Keratinocyte (primary cell): Measurements from ENCODE around the gene CPA4. TPM values are rescaled to one million over a fixed set of nuclear protein-coding genes. Genes with fewer than 3 reads are reported as not detected.

Source experiments
- DNase-seq: peaks from one replicate; pipeline ENCODE4 v3.0.0-alpha.2; 2011; ENCODE audit warnings: low read depth, missing footprints, low spot score
- FAIRE-seq: peaks from 2 replicates; lab custom pipeline; 2011; peaks lifted over from hg19 to GRCh38; lab: Jason Lieb, UNC
- H2AFZ ChIP-seq: 2 replicates; pipeline ENCODE4 v1.6.0; 2012; ENCODE audit warnings: low read length, control low read depth, inconsistent platforms; ENCODE audit not compliant: control insufficient read depth
- H3K27ac ChIP-seq: 2 replicates; pipeline ENCODE4 v1.5.1; 2011; ENCODE audit warnings: low read length; ENCODE audit not compliant: control insufficient read depth, insufficient read depth
- H3K27me3 ChIP-seq: 3 replicates; pipeline ENCODE4 v1.6.0; 2011; ENCODE audit warnings: low read length; ENCODE audit not compliant: control insufficient read depth, insufficient read depth; ENCODE audit errors: extremely low read depth
- H3K36me3 ChIP-seq, 2 experiments: 2 replicates in 1 of 2; 3 replicates in 1 of 2; pipeline ENCODE4 v1.5.1; 2011; ENCODE audit warnings: low read length in 2 of 2, mild to moderate bottlenecking in 1 of 2; ENCODE audit not compliant: control insufficient read depth in 2 of 2, insufficient read depth in 2 of 2; ENCODE audit errors: extremely low read depth in 1 of 2
- H3K4me1 ChIP-seq: 3 replicates; pipeline ENCODE4 v1.5.1; 2011; ENCODE audit warnings: low read length; ENCODE audit not compliant: control insufficient read depth, insufficient read depth; ENCODE audit errors: extremely low read depth
- H3K4me2 ChIP-seq: 3 replicates; pipeline ENCODE4 v1.6.0; 2011; ENCODE audit warnings: low read depth, low read length; ENCODE audit not compliant: control insufficient read depth, insufficient read depth; ENCODE audit errors: extremely low read depth
- H3K4me3 ChIP-seq, 3 experiments: fragments of 200-600 bp in 1 of 3; sonication (generic) in 1 of 3; 2 replicates in 2 of 3; 3 replicates in 1 of 3; pipeline ENCODE4 v1.5.1; 2011 to 2016; ENCODE audit warnings: low read length in 3 of 3, mild to moderate bottlenecking in 3 of 3, control low read depth in 2 of 3, inconsistent platforms in 1 of 3, low read depth in 1 of 3, mixed read lengths in 1 of 3, mixed run types in 1 of 3, moderate library complexity in 1 of 3; ENCODE audit not compliant: control insufficient read depth in 2 of 3, insufficient read depth in 2 of 3; ENCODE audit errors: extremely low read depth in 1 of 3
- H3K79me2 ChIP-seq: 2 replicates; pipeline ENCODE4 v1.6.0; 2012; ENCODE audit warnings: low read length; ENCODE audit not compliant: control insufficient read depth, insufficient read depth
- H3K9ac ChIP-seq: 3 replicates; pipeline ENCODE4 v1.6.0; 2011; ENCODE audit warnings: low read length; ENCODE audit not compliant: control insufficient read depth, insufficient read depth; ENCODE audit errors: extremely low read depth
- H3K9me1 ChIP-seq: 3 replicates; pipeline ENCODE4 v1.6.0; 2011; ENCODE audit warnings: low read length; ENCODE audit not compliant: control insufficient read depth, insufficient read depth; ENCODE audit errors: extremely low read depth
- H3K9me3 ChIP-seq: 2 replicates; pipeline ENCODE4 v1.5.1; 2012; ENCODE audit warnings: low read depth, low read length; ENCODE audit not compliant: control insufficient read depth
- H4K20me1 ChIP-seq: 3 replicates; pipeline ENCODE4 v1.6.0; 2011; ENCODE audit warnings: low read length; ENCODE audit not compliant: control insufficient read depth, insufficient read depth; ENCODE audit errors: extremely low read depth
- CTCF ChIP-seq, 3 experiments: IDR thresholded peaks in 1 of 3; conservative IDR thresholded peaks in 1 of 3; optimal IDR thresholded peaks in 1 of 3; 2 replicates in 2 of 3; 3 replicates in 1 of 3; pipeline versions ENCODE3 to v1.5.1; 2011; ENCODE audit warnings: low read length in 3 of 3, mild to moderate bottlenecking in 3 of 3, moderate library complexity in 2 of 3, control low read depth in 1 of 3, inconsistent platforms in 1 of 3; ENCODE audit not compliant: insufficient read depth in 2 of 3; ENCODE audit errors: extremely low read depth in 1 of 3
- EZH2 ChIP-seq: IDR thresholded peaks from one replicate; pipeline ENCODE4 v1.6.1; 2012; ENCODE audit warnings: inconsistent platforms, mild to moderate bottlenecking, low read length, moderate library complexity
- dilution Hi-C: fragments of 300-500 bp; cut with MboI; formaldehyde crosslinking; loops from one replicate; pipeline ENCODE4 v1.7.0; 2020; ENCODE audit warnings: low sequenced_read_pairs; ENCODE audit not compliant: extremely low pct_ligation_motif_present
- polyA plus RNA-seq, 5 experiments: library from polyadenylated mRNA; depleted of rRNA in 3 of 5; stranded (reverse) in 3 of 5; stranded (forward) in 1 of 5; unstranded in 1 of 5; fragments of >200 nt; gene quantifications; 1 replicate in 1 of 5; 2 replicates in 3 of 5; 3 replicates in 1 of 5; pipeline versions ENCODE4 v1.2.1 to v1.2.3, GENCODE V29; 2011 to 2012; ENCODE audit warnings: missing spikeins in 2 of 5, low read depth in 1 of 5, low replicate concordance in 1 of 5

CPA4 gene
- polyA plus RNA-seq, 1 donor (not counting 4 experiments of a cell fraction or from before 2014, with no cell fraction given): 248 TPM

DNA sequence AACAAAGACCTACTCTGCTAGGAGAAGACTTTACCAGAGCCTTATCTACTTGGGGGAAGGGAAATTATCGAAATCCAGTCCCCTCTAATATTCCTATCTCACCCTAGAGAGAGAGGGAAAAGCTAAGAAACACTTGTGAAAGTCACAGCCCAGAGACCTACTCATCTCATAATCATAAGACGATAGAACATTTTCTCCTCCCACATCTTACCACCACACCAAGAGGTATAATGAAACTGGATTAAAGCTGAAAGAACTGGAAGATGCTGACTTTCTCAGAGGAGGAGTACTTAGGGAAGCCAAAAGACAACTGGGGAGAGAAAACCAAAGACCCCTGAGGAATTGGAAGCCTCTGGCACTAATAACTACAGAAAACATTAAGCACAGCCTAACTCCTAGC is 40.9 kb downstream of the CPA4 start:
- H3K36me3 ChIP-seq: no peaks in the 10 kb centered on the region
- H3K4me1 ChIP-seq: no peaks in the 10 kb centered on the region
- dilution Hi-C loops: no loop called here
- H3K79me2 ChIP-seq: no peaks in the 10 kb centered on the region
- H2AFZ ChIP-seq: no peak overlapping the region
- no peak overlapping the region for H3K4me3 ChIP-seq
- DNase-seq (no peak), FAIRE-seq (no peak)
- H3K27me3 ChIP-seq: no peaks in the 10 kb centered on the region
- H3K4me2 ChIP-seq: no peak overlapping the region
- H3K9me3 ChIP-seq: no peaks in the 10 kb centered on the region
- H4K20me1 ChIP-seq: no peaks in the 10 kb centered on the region
- H3K9me1 ChIP-seq: no peaks in the 10 kb centered on the region
- no peak overlapping the region for H3K27ac ChIP-seq
- no peak overlapping the region for H3K9ac ChIP-seq
- TF ChIP-seq CTCF (optimal IDR thresholded peaks at IDR 0.05 in 1 of 3, IDR thresholded peaks at IDR 0.05 in 1 of 3, conservative IDR thresholded peaks at IDR 0.05 in 1 of 3; ENCODE audit: extremely low read depth in 1 of 3, insufficient read depth in 2 of 3, low read length in 3 of 3): no peak
- no peak for TF ChIP-seq EZH2

DNA sequence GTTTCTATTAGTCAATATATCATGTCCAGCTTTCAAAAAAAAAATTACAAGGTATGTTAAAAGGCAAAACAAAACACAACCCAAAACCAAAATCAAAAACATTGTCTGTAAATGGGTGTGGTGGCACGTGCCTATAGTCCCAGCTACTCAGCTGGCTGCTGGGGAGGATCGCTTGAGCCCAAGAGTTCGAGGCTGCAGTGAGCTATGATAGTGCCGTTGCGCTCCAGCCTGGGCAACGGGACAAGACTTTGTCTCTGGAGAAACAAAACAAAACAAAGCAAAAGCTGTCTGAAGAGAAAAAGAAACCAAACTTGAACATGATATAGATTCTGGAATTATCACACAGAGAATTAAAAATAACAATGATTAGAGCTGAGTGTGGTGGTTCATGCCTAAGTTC is 41.3 kb downstream of the CPA4 start:
- DNase-seq (no peak), FAIRE-seq (no peak)
- Histone ChIP-seq H3K27me3 (no peaks in the 10 kb centered on the region), H3K79me2 (no peaks in the 10 kb centered on the region), H3K9ac (no peak overlapping the region), H4K20me1 (no peaks in the 10 kb centered on the region), H3K36me3 (no peaks in the 10 kb centered on the region), H2AFZ (peak overlapping the region; percentile 7), H3K4me2 (no peak overlapping the region), H3K4me3 (no peak overlapping the region), H3K9me3 (no peaks in the 10 kb centered on the region), H3K9me1 (no peaks in the 10 kb centered on the region), H3K4me1 (no peaks in the 10 kb centered on the region), H3K27ac (no peak overlapping the region)
- TF ChIP-seq CTCF (optimal IDR thresholded peaks at IDR 0.05 in 1 of 3, IDR thresholded peaks at IDR 0.05 in 1 of 3, conservative IDR thresholded peaks at IDR 0.05 in 1 of 3; ENCODE audit: extremely low read depth in 1 of 3, insufficient read depth in 2 of 3, low read length in 3 of 3): no peak
- TF ChIP-seq EZH2: no peak
- dilution Hi-C loops: no loop called here
